ENCODE measurements around the gene TBC1D22B. TPM values are rescaled to one million over a fixed set of nuclear protein-coding genes. Genes with fewer than 3 reads are reported as not detected.
A peak's percentile ranks its signal among the peaks of the same experiment; 100 is the strongest.

TBC1D22B gene
- total and polyA plus RNA-seq, 2 of the 13 experiments (the other 11 are each of a cell fraction or from before 2014, with no cell fraction given), result 9.7 to 12.9 TPM

GRCh38 chr6:37222125-37222967, 35.2 kb upstream of the TBC1D22B start (continued):
- TF ChIP-seq AHDC1 (CRISPR knock-in tag; IDR thresholded peaks at IDR 0.05; ENCODE audit: borderline replicate concordance) (0 out of 2 replicates have a peak, but pooled peaks have one; percentile 57), ZGPAT (CRISPR knock-in tag; IDR thresholded peaks at IDR 0.05) (peak; percentile 80), MLX (CRISPR knock-in tag; IDR thresholded peaks at IDR 0.05) (peak; percentile 22; the same call in 1 of the 2 replicates), ZMYM2 (CRISPR knock-in tag; IDR thresholded peaks at IDR 0.05) (peak; percentile 46; the same call in 1 of the 2 replicates), ZFY (CRISPR knock-in tag; IDR thresholded peaks at IDR 0.05) (peak; percentile 59; the same call in 1 of the 2 replicates), ZNF564 (CRISPR knock-in tag; IDR thresholded peaks at IDR 0.05) (peak; percentile 52; the same call in 1 of the 2 replicates), KMT2A (CRISPR knock-in tag; IDR thresholded peaks at IDR 0.05) (no peak), ZNF687 (CRISPR knock-in tag; IDR thresholded peaks at IDR 0.05) (peak; percentile 86), ARNT2 (CRISPR knock-in tag; IDR thresholded peaks at IDR 0.05; ENCODE audit: low read depth) (peak; percentile 44; the same call in 1 of the 2 replicates), TAF1 (CRISPR knock-in tag; IDR thresholded peaks at IDR 0.05) (peak; percentile 68; the same call in 1 of the 2 replicates), BHLHE40 (IDR thresholded peaks at IDR 0.05; ENCODE audit: low read length) (peak; percentile 18; the same call in 1 of the 2 replicates), ZNF225 (CRISPR knock-in tag; IDR thresholded peaks at IDR 0.05) (0 out of 2 replicates have a peak, but pooled peaks have one; percentile 33), ZFP91 (CRISPR knock-in tag; IDR thresholded peaks at IDR 0.05; ENCODE audit: borderline replicate concordance) (peak; percentile 94), BCL6 (CRISPR knock-in tag; IDR thresholded peaks at IDR 0.05) (peak; percentile 12; the same call in 1 of the 2 replicates)

All from HepG2 (cell line).